ENCODE data around the gene GCSAML. TPM values are rescaled to one million over a fixed set of nuclear protein-coding genes. Genes with fewer than 3 reads are reported as not detected.

Gene GCSAML
- total RNA-seq, 1 experiment from 2014 or later, result 0.32 TPM

DNA sequence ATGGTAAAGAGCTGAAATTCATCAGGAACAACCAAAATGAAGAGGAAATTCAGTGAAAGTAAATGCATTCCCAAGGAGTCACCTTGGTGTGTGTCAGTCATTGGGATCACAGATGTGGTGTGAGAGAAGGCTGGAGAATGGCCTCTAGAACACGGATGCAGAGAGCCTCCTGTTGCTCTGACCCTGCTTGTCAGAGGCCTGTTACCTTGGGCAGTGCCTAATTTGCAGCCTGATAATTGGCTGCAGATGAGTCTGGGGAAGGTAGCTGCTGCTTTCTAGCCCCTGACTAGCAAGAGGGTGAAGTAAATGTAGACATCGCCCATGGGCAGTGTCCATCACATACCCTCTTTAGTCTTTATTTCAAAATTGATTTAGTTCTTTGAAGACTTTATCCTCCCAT lies 3.3 kb downstream of the GCSAML start:
- DNase-seq (ENCODE audit: low read depth, low spot score), result no peak
- in situ Hi-C loops (cut with HindIII; ENCODE audit: low pct_unique_long_range_greater_than_20kb, low sequenced_read_pairs), result no loop called here

DNA sequence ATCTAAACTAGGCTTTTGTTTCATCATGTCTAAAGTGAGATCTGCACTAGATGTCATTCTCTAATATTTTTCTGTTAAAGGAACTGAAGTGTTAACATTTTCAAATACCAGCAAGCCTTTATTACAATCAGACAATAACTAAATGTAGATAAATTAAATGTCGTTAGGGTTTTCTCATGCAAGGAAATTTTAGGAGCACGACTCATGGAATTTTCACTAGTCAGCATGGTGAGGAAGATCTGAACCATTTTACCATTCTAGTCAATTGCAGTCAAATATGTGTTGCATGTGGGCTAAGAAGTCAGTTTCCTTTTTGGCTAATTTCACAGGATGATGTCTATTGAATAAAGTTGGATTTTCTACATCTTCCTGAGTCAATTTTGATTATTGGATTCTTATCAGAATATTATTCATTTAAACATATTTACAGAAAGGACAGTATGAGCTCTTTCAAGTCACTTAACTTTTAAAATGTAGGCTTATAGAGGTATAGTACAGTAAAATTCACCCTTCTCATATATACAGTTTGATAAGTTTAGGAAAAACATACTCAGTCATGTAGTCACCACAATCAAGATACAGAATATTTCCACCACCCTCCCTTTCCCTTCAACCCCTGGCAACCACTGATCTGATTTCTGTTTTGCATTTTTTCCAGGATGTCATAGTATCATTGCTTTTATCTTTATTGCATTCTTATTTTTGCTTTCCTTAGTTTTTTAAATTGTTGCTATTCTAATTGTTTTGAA lies 9.2 kb downstream of the GCSAML start:
- no peak for DNase-seq (ENCODE audit: low read depth, low spot score)
- in situ Hi-C loops (cut with HindIII; ENCODE audit: low pct_unique_long_range_greater_than_20kb, low sequenced_read_pairs), result no loop called here

DNA sequence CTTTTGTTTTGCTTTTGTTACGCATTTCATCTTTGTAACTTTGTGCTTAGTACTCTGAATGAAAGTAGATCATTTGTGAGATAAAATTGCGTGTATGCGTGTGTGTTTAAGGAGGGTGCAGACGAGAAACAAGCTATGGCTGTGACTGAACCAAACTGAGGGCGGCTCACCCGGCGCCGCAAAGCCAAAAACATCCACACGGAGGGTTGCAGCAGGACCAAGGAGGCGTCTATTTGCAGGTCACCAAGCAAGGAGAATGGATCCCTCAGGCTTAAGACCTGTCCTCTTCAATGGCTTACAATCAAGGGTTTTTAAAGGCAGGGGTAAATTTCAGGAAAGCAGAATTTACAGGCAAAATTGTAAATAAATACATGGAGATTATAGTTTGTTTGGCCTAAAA lies 12.8 kb downstream of the GCSAML start:
- DNase-seq (ENCODE audit: low read depth, low spot score), result no peak
- in situ Hi-C loops (cut with HindIII; ENCODE audit: low pct_unique_long_range_greater_than_20kb, low sequenced_read_pairs), result no loop called here

DNA sequence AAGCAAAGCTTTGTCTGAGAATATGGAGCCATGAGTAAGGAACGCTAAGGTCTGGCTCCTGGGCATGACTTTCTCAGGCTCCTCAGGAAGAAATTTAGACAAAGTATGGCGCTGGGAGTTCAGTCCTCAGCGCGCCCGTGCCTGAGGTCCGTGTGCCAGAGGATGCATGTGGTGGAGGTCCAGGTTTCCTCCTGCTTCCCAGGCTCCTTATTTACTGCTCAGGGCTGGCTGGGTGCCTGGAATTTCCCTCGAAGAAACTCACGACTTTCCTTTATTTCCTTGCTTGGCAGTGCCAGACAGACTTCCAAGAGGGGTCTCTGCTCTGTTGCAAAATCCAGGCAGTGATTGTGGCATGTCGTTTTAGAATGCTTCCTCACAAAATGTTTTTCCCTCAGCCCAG lies 13.3 kb downstream of the GCSAML start:
- in situ Hi-C loops (cut with HindIII; ENCODE audit: low pct_unique_long_range_greater_than_20kb, low sequenced_read_pairs), result no loop called here
- DNase-seq (ENCODE audit: low read depth, low spot score), result no peak

DNA sequence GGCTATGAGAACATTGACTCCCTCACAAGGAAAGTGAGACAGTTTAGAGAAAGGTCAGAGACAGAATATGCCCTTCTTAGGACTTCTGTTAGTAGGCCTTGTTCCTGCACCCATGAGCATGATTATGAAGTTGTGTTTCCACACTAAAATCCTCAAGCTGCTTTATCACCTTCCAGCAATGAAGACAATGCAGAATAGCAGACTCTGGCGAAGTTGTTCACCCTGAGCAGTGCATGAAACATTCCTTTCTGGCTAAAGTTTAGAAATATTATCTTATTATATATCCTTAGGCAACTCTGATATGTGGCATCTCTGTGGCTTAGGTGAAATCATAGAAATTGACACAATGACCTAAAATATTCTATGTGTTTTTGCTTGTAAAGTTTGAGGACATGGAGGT lies 25.3 kb downstream of the GCSAML start:
- no peak for DNase-seq (ENCODE audit: low read depth, low spot score)
- in situ Hi-C loops (cut with HindIII; ENCODE audit: low pct_unique_long_range_greater_than_20kb, low sequenced_read_pairs), result no loop called here

DNA sequence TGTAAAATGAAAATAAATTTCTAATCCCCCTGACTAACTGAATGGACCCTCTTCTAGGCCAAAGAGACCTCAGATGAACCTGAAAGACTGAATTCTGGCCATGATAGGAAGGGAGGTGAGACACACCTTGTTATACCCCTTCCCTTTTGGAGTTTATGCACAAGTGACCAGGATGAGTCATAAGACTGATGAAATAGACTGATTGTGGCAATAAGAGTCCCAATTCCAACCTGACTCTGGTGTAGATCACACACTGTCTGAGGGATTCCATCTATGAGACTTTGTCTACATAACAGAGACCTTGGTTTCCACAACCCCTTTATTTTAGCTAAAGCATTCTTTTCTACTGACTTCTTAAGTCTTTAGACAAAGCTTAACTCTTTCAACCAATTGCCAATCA lies 25.7 kb downstream of the GCSAML start:
- in situ Hi-C loops (cut with HindIII; ENCODE audit: low pct_unique_long_range_greater_than_20kb, low sequenced_read_pairs), result no loop called here
- DNase-seq (ENCODE audit: low read depth, low spot score), result no peak

DNA sequence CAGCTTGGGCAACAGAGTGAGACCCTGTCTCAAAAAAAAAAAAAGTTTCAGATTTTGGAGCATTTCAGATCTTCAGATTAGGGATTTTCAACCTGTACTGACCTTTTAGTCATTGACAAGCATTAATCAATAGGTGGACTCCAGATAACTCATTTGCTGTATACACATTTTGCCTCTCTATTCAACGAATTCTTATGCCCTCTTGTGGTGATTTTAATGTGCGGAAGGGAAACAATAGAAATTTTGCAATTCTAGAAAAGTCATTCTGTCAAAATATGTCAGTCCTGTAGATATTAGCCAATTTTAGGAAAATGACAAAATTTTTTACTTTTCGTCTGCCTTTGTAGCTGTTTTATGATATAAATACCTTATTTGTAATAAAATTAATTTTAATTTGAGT lies 27.6 kb downstream of the GCSAML start:
- DNase-seq (ENCODE audit: low read depth, low spot score), result peak; percentile 39
- in situ Hi-C loops (cut with HindIII; ENCODE audit: low pct_unique_long_range_greater_than_20kb, low sequenced_read_pairs), result no loop called here

DNA sequence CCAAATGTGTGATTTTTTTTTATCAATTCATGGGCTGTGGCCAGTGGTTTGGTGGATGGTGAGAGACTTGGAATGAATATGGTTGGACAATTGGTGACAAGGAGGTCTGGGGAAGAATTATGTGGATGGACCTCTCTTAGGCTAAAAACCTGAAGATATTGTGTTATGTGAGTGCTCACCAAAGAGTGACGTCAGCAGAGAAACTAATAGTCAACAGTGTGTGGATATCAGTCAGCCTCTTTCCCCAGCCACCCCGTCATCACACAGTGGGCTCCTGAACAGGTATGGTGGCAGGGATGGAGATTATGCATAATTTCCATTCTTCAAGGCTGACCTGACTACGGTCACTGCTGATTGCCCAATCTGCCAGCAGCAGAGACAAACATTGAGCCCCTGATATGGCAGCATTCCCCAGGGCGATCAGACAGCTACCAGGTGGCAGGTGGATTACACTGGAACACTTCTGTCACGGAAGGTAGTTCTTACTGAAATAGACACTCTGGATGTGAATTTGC lies 30.1 kb downstream of the GCSAML start:
- in situ Hi-C loops (cut with HindIII; ENCODE audit: low pct_unique_long_range_greater_than_20kb, low sequenced_read_pairs), result no loop called here
- no peak for DNase-seq (ENCODE audit: low read depth, low spot score)

DNA sequence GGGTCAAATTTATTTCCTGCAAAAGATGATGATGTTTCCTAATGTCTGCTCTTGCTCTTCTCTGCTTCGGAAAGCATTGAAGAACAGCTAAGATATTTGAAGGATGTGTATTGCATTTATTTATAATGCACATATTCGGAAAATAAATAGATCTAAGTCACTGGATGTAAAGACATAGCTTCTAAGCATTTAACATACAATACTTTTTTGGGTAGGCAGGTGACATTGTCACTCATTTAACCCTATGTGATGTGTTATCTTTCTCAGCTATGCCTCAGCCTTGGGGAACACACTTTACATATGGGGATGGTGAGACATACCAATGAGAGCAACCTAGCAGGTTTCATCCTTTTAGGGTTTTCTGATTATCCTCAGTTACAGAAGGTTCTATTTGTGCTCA lies 39.1 kb downstream of the GCSAML start, which contains the start of gene OR2G2:
TSS of gene OR2G2 (plus strand) at position 301 of the 400 bp plus-strand sequence. CDS start at position 301, 0 bp downstream.
- in situ Hi-C loops (cut with HindIII; ENCODE audit: low pct_unique_long_range_greater_than_20kb, low sequenced_read_pairs), result no loop called here

DNA sequence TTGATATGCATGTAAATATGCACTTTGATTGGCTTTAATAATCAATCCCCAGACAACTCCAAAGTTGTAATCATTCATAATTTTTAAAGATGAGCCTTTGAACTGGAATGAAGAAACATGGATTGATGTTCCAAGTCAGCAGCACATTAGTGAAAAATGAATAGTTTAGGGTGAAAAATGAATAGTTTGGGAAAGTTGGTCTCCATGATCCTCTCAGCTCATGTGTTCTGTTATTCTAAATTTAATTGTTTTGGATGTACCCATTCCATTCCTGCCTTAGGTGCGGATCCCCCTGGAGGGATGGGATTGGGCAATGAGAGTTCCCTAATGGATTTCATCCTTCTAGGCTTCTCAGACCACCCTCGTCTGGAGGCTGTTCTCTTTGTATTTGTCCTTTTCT lies 56.4 kb downstream of the GCSAML start, which contains the start of gene OR2G3:
TSS of gene OR2G3 (plus strand) at position 301 of the 400 bp plus-strand sequence. CDS start at position 301, 0 bp downstream.
- DNase-seq (ENCODE audit: low read depth, low spot score), result no peak
- in situ Hi-C loops (cut with HindIII; ENCODE audit: low pct_unique_long_range_greater_than_20kb, low sequenced_read_pairs), result no loop called here

More for the DNA sequence above, 39.1 kb downstream of the GCSAML start, which contains the start of gene OR2G2:
- no peak for DNase-seq (ENCODE audit: low read depth, low spot score)

DNA sequence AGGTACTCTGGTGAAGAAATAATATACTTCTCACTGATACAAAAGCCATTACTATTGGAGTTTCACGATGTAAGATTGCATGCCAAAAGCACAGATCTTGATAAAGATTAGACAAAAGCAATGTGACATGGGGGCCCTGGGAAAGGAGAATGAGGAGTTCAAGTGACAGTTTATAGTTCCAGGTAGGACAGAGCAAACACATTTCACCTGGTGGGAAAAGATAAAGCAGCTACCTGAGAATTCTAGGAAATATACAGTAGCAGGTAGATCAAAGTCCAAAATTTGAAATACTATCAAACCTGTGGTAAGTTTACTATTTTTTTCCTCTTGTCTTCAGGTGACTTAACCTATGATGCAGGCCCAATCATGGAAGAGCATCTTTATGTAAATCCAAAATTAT lies 64.5 kb downstream of the GCSAML start:
- in situ Hi-C loops (cut with HindIII; ENCODE audit: low pct_unique_long_range_greater_than_20kb, low sequenced_read_pairs), result no loop called here
- DNase-seq (ENCODE audit: low read depth, low spot score), result no peak

DNA sequence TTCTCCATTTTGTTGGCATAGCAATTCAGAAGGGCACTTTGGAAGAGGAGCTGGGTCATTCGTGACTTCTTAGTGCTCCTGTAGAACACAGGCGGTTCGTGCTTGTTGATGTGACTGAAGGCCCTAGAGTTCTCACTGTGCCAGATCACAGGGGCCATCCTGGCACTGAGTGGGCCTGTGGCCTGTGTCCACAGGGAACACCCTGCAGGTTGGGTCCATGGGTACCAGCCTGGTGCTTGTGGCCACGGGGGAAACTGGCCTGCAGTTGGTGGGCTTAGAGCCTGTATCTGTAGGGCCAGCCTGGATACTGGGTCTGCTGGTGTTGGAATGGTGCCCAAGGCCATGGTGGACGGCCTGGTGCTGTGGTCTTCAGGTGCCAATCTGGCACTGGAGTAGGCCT lies 65.7 kb downstream of the GCSAML start:
- no peak for DNase-seq (ENCODE audit: low read depth, low spot score)

More for the DNA sequence above, 65.7 kb downstream of the GCSAML start:
- in situ Hi-C loops (cut with HindIII; ENCODE audit: low pct_unique_long_range_greater_than_20kb, low sequenced_read_pairs), result no loop called here

Small RNA genes lying within 50 kb of the gene (small RNA-seq; reads per million reads assigned to genes)
- gene RF00026, result 0 reads per million in 2 experiments

Other genes starting within 250 kb of the GCSAML start
- 7.9 and 9.3 TPM in 2 replicates for gene ZNF496, start 217.3 kb upstream of the GCSAML start, total RNA-seq (2014; rRNA removed; shearing (Covaris generic))
- gene NLRP3, start 133.0 kb upstream of the GCSAML start, total RNA-seq (2014; rRNA removed; shearing (Covaris generic)), result 0.16 TPM in 1 of 2 replicates, not detected in the other
- not detected in 2 replicates for gene OR2B11, start 91.0 kb upstream of the GCSAML start, total RNA-seq (2014; rRNA removed; shearing (Covaris generic))
- 0.03 and 0.05 TPM in 2 replicates for gene OR2C3, start 12.7 kb upstream of the GCSAML start, total RNA-seq (2014; rRNA removed; shearing (Covaris generic))
- gene OR2G2, start 39.2 kb downstream of the GCSAML start, total RNA-seq (2014; rRNA removed; shearing (Covaris generic)), result not detected in 2 replicates
- not detected in 2 replicates for gene OR2G3, start 56.5 kb downstream of the GCSAML start, total RNA-seq (2014; rRNA removed; shearing (Covaris generic))
- gene OR13G1, start 130.6 kb downstream of the GCSAML start, total RNA-seq (2014; rRNA removed; shearing (Covaris generic)), result not detected in 2 replicates
- not detected in 2 replicates for gene OR6F1, start 167.5 kb downstream of the GCSAML start, total RNA-seq (2014; rRNA removed; shearing (Covaris generic))
- not detected in 2 replicates for gene OR14K1, start 189.5 kb downstream of the GCSAML start, total RNA-seq (2014; rRNA removed; shearing (Covaris generic))
- not detected in 2 replicates for gene OR14A2, start 199.0 kb downstream of the GCSAML start, total RNA-seq (2014; rRNA removed; shearing (Covaris generic))
- not detected in 2 replicates for gene OR1C1, start 211.4 kb downstream of the GCSAML start, total RNA-seq (2014; rRNA removed; shearing (Covaris generic))